Testis (tissue), 3 donors: ENCODE data around the gene MYOG. TPM values are rescaled to one million over a fixed set of nuclear protein-coding genes. Genes with fewer than 3 reads are reported as not detected.

ENCODE experiments used
- DNase-seq: peaks from one replicate; pipeline ENCODE4 v3.0.0-alpha.2; 2019
- H3K27ac ChIP-seq, 2 donors: fragments of 200-600 bp; sonication (generic); one replicate each; pipeline ENCODE4 v1.5.1; 2019
- H3K27me3 ChIP-seq: fragments of 200-600 bp; sonication (generic); one replicate; pipeline ENCODE4 v1.5.1; 2019
- H3K36me3 ChIP-seq: fragments of 200-600 bp; sonication (generic); one replicate; pipeline ENCODE4 v1.5.1; 2017; ENCODE audit warnings: low read depth; ENCODE audit errors: missing control alignments
- H3K4me1 ChIP-seq: fragments of 200-600 bp; sonication (generic); one replicate; pipeline ENCODE4 v1.5.1; 2019
- H3K4me3 ChIP-seq, 2 donors: fragments of 200-600 bp; sonication (generic); one replicate each; pipeline ENCODE4 v1.5.1; 2017 to 2019
- H3K9me3 ChIP-seq: fragments of 200-600 bp; sonication (generic); one replicate; pipeline ENCODE4 v1.5.1; 2017
- CTCF ChIP-seq, 3 experiments: fragments of 450-650 bp in 2 of 3; fragments of 200-600 bp in 1 of 3; sonication (generic) in 1 of 3; IDR thresholded peaks; one replicate each; pipeline ENCODE4 v1.5.1; 2016 to 2019; ENCODE audit warnings: antibody characterized with exemption in 3 of 3, mild to moderate bottlenecking in 2 of 3, moderate library complexity in 1 of 3
- POLR2A ChIP-seq: fragments of 450-650 bp; IDR thresholded peaks from one replicate; pipeline ENCODE4 v1.6.1; 2017; ENCODE audit warnings: antibody characterized with exemption, mild to moderate bottlenecking, moderate library complexity
- WGBS, 2 donors: methylation state at CpG; one replicate each; pipeline ENCODE4 v1.1.5; 2018; 5-methylcytosine and 5-hydroxymethylcytosine counted together
- intact Hi-C: fragments of 100-400 bp; cut with DNase I; formaldehyde crosslinking; loops from one replicate; pipeline ENCODE4 v1.15.1; 2023; ENCODE audit warnings: low total_unique reads
- polyA plus RNA-seq: library from polyadenylated mRNA; stranded (reverse); fragments of 350-450 nt; fragmentation: Illumina TruSeq; extraction: RNeasy Lipid Tissue Mini Kit (QIAGEN cat#74804); gene quantifications from one replicate; pipeline ENCODE4 v1.2.3, GENCODE V29; 2014; ENCODE audit warnings: low read depth, low replicate concordance; ENCODE audit not compliant: insufficient read depth
- total RNA-seq, 2 donors: library from RNA; depleted of rRNA; stranded (reverse); fragments of >200 nt; gene quantifications; one replicate each; pipeline ENCODE4 v1.2.3, GENCODE V29; 2016

MYOG gene
- total and polyA plus RNA-seq, 3 donors from 2014 or later, result 0.25 to 1.2 (median 0.47) TPM

GRCh38 chr1:203104789-203105390 lies 19.1 kb upstream of the MYOG start:
- Histone ChIP-seq H3K9me3 (no peaks in the 10 kb centered on the region), H3K27me3 (no peaks in the 10 kb centered on the region), H3K27ac (no peak overlapping the region), H3K4me1 (peaks cover 8% of the 10 kb centered on the region), H3K36me3 (no peaks in the 10 kb centered on the region), H3K4me3 (no peak overlapping the region)
- DNase-seq, result no peak
- intact Hi-C loops, result no loop called here
- no peak for TF ChIP-seq CTCF (IDR thresholded peaks at IDR 0.05)
- no peak for TF ChIP-seq POLR2A

GRCh38 chr1:203103829-203104495 lies 18.1 kb upstream of the MYOG start:
- DNase-seq, result no peak
- no peak overlapping the region for H3K27ac ChIP-seq
- H3K4me1 ChIP-seq, result peaks cover 8% of the 10 kb centered on the region
- H3K4me3 ChIP-seq, result no peak overlapping the region
- no peaks in the 10 kb centered on the region for H3K27me3 ChIP-seq
- no peaks in the 10 kb centered on the region for H3K36me3 ChIP-seq
- TF ChIP-seq CTCF (IDR thresholded peaks at IDR 0.05) (no peak), POLR2A (no peak)
- no peaks in the 10 kb centered on the region for H3K9me3 ChIP-seq
- intact Hi-C loops, result no loop called here
- 81 to 86% methylated on average over 6 of the region's 6 CpGs for WGBS, 2 donors

GRCh38 chr1:203103216-203103615 lies 17.4 kb upstream of the MYOG start:
- no peaks in the 10 kb centered on the region for H3K27me3 ChIP-seq
- TF ChIP-seq CTCF (IDR thresholded peaks at IDR 0.05), result no peak
- no peak for TF ChIP-seq POLR2A
- H3K4me3 ChIP-seq, result no peak overlapping the region
- intact Hi-C loops, result no loop called here
- WGBS, 2 donors, result 60 to 61% methylated on average over 4 of the region's 4 CpGs
- H3K4me1 ChIP-seq, result peaks cover 8% of the 10 kb centered on the region
- no peak overlapping the region for H3K27ac ChIP-seq
- H3K36me3 ChIP-seq, result no peaks in the 10 kb centered on the region
- H3K9me3 ChIP-seq, result no peaks in the 10 kb centered on the region
- DNase-seq, result no peak

GRCh38 chr1:203101813-203102634 lies 16.2 kb upstream of the MYOG start:
- H3K27me3 ChIP-seq, result no peaks in the 10 kb centered on the region
- no peak overlapping the region for H3K27ac ChIP-seq
- intact Hi-C loops, result no loop called here
- no peak for DNase-seq
- 35 to 51% methylated on average over 6 of the region's 6 CpGs for WGBS, 2 donors
- no peak overlapping the region for H3K4me3 ChIP-seq
- H3K36me3 ChIP-seq, result no peaks in the 10 kb centered on the region
- H3K9me3 ChIP-seq, result no peaks in the 10 kb centered on the region
- TF ChIP-seq CTCF (IDR thresholded peaks at IDR 0.05), result no peak
- TF ChIP-seq POLR2A, result no peak
- peaks cover 8% of the 10 kb centered on the region for H3K4me1 ChIP-seq
